RWPE1 (cell line): Measurements from ENCODE around the gene ATP1A3.
"Not testable (repeated sequence)": the region's sequence is repeated elsewhere in the genome, so short reads cannot be mapped to it uniquely, and the experiment has no call there.

Experiments used
- CTCF ChIA-PET: fragments of 350-600 bp; sonication (Branson Sonifier 250); formaldehyde crosslinking; extraction: SDS; loops from one replicate; lab custom pipeline; 2021; lab: Yijun Ruan, JAX
- POLR2A ChIA-PET: fragments of 400-600 bp; formaldehyde crosslinking; extraction: SDS; loops from one replicate; lab custom pipeline; 2020; ENCODE audit warnings: antibody characterized with exemption; ENCODE audit not compliant: low non-redundant PET; lab: Yijun Ruan, JAX
- DNase-seq: peaks from one replicate; pipeline ENCODE4 v3.0.0; 2012; ENCODE audit warnings: low spot score
- H3K27ac ChIP-seq: fragments of 450-650 bp; 2 replicates; pipeline ENCODE4 v1.5.1; 2017
- TF ChIP-seq, protein P1 (sequence below): fragments of 450-650 bp; conservative IDR thresholded peaks from 2 replicates; pipeline ENCODE4 v1.5.1; 2017; ENCODE audit warnings: low read depth, mild to moderate bottlenecking

Gene ATP1A3

DNA sequence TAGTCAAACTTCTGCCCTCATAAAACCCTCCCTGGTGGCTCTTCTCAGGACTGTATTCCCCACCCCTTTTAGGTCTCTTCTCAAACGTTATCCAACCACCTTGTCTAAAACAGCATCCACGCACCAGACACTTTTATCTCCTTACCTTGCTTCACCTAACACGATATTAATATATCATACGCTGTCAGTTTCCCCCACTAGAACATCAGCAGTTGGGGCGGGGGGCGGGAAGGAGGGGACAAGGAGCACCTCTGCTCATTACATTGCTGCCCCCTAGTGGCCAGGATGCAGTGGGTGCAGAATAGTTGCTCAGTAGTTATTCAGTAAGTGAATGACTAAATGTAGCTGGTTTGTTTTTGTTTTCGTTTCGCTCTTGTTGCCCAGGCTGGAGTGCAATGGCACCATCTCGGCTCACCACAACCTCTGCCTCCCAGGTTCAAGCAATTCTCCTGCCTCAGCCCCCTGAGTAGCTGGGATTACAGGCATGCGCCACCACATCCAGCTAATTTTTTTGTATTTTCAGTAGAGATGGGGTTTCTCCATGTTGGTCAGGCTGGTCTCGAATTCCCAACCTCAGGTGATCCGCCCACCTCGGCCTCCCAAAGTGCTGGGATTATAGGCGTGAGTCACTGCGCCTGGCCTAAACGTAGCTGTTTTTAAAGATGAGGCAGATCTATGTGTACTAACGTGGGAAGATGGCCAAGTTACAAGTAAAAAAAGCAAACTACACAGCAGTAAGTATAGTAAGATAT lies 40.8 kb upstream of the ATP1A3 start:
- DNase-seq, result peak; percentile 71
- CTCF ChIA-PET, result interaction anchor here (0.5 to 1.7 kb wide), 14 partner anchors 10 to 562 kb away, joined by 3 to 10 read pairs (median 3); partner anchors contain the start of gene RABAC1
- H3K27ac ChIP-seq, POLR2A ChIA-PET: not testable (repeated sequence)
- TF ChIP-seq, protein P1, sequence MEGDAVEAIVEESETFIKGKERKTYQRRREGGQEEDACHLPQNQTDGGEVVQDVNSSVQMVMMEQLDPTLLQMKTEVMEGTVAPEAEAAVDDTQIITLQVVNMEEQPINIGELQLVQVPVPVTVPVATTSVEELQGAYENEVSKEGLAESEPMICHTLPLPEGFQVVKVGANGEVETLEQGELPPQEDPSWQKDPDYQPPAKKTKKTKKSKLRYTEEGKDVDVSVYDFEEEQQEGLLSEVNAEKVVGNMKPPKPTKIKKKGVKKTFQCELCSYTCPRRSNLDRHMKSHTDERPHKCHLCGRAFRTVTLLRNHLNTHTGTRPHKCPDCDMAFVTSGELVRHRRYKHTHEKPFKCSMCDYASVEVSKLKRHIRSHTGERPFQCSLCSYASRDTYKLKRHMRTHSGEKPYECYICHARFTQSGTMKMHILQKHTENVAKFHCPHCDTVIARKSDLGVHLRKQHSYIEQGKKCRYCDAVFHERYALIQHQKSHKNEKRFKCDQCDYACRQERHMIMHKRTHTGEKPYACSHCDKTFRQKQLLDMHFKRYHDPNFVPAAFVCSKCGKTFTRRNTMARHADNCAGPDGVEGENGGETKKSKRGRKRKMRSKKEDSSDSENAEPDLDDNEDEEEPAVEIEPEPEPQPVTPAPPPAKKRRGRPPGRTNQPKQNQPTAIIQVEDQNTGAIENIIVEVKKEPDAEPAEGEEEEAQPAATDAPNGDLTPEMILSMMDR, result peak; percentile 89

DNA sequence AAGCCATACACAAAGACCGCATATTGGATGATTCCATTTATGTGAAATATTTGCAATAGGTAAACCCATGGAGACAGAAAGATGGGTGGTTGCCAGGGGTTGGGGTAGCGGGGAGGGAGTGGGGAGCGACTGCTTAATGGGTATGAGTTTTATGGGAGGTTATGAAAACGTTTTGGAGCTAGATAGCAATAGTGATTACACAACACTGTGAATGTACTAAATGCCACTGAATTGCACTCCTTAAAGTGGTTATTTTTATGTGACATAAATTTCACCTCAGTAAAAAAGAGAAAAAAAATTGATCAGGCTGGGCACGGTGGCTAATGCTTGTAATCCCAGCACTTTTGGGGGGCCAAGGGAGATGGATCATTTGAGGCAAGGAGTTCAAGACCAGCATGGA lies 39.4 kb upstream of the ATP1A3 start:
- CTCF ChIA-PET, result interaction anchor here (0.8 to 0.9 kb wide), 2 partner anchors 9 to 60 kb away, joined by 3 read pairs; no protein-coding TSS in a partner anchor
- POLR2A ChIA-PET, result no interaction called here
- TF ChIP-seq, protein P1, result no peak
- H3K27ac ChIP-seq, result no peak overlapping the region
- no peak for DNase-seq

DNA sequence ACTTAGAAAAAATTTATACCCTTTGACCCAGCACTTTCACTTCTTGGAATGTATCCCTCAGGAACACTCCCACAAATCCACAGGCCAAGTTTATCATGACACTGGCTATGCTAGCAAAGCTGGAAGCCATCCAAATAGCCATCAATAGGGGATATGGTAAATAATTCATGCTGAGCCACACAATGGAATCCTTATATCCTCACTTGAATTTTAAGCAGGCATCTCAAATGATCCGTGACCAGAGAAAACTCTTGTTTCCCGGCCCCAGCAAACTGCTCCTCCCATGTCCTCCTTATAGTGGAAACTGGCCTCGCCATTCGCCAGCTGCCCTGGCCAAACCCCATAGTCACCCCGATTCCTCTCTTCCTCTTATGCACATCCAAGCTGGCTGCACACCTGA lies 38.4 kb upstream of the ATP1A3 start:
- ChIA-PET CTCF (interaction anchor here (0.6 kb wide), 1 partner anchor 159 kb away, joined by 3 read pairs; no protein-coding TSS in a partner anchor), POLR2A (no interaction called here)
- TF ChIP-seq, protein P1, result no peak
- no peak for DNase-seq
- H3K27ac ChIP-seq, result no peak overlapping the region

DNA sequence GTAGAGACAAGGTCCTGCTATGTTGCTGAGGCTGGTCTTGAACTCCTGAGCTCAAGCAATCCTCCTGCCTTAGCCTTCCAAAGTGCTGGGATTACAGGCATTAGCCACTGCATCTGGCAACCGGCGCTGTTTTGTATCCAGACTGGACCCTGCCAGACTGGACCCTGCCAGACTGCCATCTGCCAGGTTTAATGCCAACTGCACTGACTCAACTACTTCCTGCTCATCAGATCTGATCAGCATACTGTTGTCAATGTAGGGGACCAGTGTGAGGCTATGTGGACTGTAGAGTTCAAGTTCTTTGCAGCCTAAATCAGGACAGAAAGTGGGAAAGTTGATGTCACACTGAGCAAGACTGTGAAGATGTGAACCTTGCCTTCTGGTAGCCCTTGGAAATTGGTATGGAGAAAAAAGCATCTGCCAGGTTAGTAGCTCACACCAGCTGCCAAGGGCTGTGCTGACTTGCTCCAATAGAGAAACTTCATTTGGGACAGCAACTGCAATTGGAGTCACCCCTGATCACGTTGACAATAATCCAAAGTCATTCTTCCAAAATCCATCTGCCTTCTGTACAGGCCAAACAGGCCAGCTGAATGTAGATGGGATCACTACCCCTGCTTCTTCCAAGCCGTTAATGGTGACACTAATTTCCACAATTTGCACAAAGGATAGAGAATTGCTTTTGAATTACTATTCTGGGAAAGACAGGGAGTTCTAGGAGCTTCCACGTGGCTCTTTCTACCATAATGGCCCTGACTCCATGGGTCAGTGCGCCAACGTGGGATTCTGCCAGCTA lies 36.8 kb upstream of the ATP1A3 start:
- TF ChIP-seq, protein P1, result no peak
- CTCF ChIA-PET, result no interaction called here
- H3K27ac ChIP-seq, result no peak overlapping the region
- POLR2A ChIA-PET, result no interaction called here
- DNase-seq, result no peak

DNA sequence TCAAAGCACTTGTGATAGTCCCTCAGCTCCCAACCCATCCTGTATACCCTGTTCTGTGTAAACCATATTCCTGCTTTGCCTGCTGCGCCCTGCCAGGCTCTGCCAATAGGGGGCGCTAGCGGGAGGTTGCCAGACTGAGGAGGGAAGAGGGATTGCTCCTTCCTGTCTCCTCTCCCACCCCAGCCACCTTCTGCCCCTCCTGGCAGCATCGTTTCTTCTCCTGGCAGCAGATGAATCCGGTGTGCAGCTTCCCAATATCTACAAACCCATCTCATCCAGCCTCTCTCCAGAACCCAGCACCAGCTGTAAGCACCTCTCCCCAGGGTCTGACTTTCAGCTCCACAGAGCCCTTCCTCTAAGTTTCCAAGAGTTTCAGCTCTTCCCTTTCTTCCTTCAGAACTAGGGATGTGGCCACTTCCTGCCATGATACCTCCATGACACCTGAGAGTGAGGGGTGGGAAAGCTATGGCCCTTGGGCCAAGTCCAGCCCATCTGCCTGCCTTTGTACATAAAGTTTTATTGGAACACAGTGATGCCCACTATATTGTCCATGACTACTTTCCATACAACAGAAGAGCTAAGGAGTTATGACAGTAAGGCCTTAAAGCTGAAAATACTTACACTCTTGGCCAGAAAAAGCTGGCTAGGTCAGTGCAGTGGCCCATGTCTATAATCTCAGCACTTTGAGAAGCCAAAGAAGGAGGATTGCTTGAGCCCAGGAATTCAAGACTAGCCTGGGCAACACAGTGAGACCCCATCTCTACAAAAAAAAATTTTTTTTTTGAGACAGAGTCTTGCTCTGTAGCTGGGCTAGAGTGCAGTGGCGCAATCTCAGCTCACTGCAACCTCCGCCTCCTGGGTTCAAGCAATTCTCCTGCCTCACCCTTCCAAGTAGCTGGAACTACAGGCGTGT lies 34.5 kb upstream of the ATP1A3 start:
- CTCF ChIA-PET, result interaction anchor here (0.5 to 1.1 kb wide), 6 partner anchors 10 to 303 kb away, joined by 3 to 5 read pairs (median 4); no protein-coding TSS in a partner anchor
- TF ChIP-seq, protein P1, result peak; percentile 25
- DNase-seq, result no peak
- H3K27ac ChIP-seq, result no peak overlapping the region
- POLR2A ChIA-PET, result no interaction called here
